ENCODE results near the gene BIRC7.

BIRC7 gene

DNA sequence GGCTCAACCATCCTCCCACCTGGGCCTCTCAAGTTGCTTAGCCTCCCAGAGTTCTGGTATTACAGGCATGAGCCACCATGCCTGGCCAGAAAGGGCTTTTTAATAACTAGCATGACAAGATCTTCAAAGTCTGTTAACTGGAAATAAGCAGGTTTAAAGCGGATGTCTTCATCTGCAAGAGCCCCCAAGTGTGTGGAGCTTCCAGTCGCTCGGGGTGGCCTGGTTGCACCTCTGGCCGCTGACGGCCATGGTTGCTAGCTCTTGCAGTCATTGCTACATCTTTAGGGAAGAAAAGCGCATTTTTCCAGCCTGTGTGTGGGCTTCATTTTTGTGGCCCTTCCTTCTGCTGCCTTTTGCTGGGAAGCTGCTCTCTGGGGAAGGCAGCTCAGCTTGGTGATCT is 44.7 kb downstream of the BIRC7 start:
- in situ Hi-C loops (cut with MboI; ENCODE audit: low sequenced_read_pairs): no loop called here

DNA sequence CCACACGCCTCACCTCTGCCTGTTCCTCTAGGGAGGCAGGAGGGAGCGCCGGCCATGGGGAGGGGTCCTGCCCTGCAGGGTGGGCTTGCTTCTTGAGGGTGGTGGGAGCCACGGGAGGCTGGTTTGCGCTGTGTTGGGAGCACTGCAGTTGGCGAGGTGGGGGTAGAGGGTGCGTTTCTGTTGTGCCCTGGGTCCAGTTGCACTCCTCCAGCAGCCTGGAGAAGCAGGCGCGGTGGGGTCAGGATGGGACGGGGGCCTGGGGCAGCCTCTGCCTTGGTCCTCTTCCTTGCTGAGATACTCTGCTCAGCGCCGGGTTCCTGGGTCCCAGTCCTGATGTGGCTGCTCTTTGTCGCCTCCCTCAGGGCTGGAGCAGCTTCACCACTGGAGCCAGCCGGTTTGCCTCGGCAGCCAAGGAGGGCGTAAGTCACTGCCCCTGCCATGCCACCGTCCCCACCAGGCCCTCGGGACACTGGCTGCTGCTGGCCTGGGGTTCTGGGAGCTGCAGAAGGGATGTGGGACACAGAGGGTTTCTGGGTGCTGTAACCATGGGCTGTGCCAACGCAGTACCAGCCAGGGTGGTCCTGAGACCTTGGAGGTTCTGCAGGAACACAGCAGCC is 45.3 kb downstream of the BIRC7 start:
- in situ Hi-C loops (cut with MboI; ENCODE audit: low sequenced_read_pairs): no loop called here

GRCh38 chr20:63281742-63282665 is 46.3 kb downstream of the BIRC7 start:
- in situ Hi-C loops (cut with MboI; ENCODE audit: low sequenced_read_pairs): no loop called here

GRCh38 chr20:63282946-63283345 is 47.2 kb downstream of the BIRC7 start:
- in situ Hi-C loops (cut with MboI; ENCODE audit: low sequenced_read_pairs): no loop called here

- in situ Hi-C loops (cut with MboI; ENCODE audit: low sequenced_read_pairs): no loop called here
Measured at GRCh38 chr20:63283397-63284082, 47.8 kb downstream of the BIRC7 start.

DNA sequence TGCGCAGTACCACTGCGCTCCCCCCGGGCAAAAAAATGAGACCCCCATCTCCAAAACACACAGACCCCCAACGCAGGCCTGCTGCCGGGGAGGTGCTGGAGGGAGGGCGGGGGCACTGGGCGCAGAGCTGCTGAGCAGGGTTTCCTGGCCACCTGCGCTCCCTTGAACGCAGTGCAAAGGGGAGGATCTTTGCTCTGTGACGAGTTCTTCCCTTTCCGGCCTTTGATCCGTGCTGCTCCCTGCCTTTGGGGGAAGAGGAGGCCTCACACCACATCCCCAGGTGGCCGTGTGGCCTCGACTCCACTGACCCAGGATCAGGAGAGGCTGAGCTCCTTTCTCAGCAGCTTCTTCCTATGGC is 48.4 kb downstream of the BIRC7 start:
- in situ Hi-C loops (cut with MboI; ENCODE audit: low sequenced_read_pairs): no loop called here

DNA sequence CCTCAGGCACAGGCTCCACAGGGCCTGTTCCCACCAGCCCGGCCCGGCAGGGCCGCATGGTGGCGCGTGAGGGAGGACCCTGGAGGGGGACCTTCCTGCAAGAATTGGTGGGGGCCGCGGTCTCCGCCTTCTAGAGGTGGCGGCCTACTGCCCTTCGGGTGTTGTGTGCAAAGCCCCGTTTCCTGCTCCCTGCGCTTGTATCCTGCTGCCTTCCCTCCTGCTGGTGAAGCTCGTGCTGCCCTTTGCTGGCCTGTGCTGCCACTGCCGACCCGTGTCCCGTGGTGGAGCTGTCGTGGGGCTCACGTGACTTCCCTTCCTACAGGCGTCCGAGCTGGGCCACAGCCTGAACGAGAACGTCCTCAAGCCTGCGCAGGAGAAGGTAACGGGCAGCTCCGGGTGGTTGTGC is 48.8 kb downstream of the BIRC7 start:
- in situ Hi-C loops (cut with MboI; ENCODE audit: low sequenced_read_pairs): no loop called here

GRCh38 chr20:63284981-63285524 is 49.3 kb downstream of the BIRC7 start:
- in situ Hi-C loops (cut with MboI; ENCODE audit: low sequenced_read_pairs): no loop called here

- in situ Hi-C loops (cut with MboI; ENCODE audit: low sequenced_read_pairs): no loop called here
Measured at GRCh38 chr20:63285636-63286615, 50.2 kb downstream of the BIRC7 start.

DNA sequence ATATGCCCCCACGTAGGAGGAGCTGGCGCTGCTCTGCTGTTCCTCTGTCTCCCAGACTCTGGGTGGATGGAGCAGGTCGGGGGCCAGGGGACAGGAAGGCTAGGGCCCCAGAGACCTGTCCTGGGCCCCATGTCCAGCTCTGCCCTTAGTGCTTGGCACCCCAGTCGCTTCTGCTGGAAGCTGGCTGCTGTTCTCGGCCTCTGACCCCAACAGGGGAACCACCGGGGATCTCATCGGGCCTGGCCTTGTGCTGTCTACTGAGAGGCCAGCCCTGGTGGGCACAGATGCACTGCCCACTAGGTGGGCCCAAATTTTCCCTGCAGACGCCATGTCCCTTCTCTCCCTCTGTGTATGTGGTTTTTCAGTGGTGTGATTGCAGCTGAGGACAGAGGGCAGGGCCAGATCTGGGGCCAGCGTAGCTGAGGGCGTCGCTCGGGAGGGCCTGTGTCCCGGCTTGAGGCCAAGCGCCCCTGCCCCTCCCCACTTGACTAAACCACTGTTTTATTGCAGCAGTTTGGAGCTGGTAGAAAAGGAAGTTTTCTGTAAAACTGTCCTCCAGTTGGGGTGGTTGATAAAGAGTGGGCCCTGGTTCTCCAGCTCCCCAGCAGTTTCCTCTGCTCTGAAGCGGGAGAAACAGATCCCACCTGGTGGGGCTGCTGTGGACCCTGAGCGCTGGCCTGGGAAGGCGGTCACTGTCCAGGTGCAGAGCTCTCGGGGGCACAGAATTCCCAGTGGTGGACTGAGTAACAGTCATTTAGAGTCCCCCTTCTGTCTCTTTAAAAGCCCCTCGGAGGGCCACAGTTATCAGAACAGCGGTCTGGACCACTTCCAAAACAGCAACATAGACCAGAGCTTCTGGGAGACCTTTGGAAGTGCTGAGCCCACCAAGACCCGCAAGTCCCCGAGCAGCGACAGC is 51.3 kb downstream of the BIRC7 start:
- in situ Hi-C loops (cut with MboI; ENCODE audit: low sequenced_read_pairs): no loop called here

DNA sequence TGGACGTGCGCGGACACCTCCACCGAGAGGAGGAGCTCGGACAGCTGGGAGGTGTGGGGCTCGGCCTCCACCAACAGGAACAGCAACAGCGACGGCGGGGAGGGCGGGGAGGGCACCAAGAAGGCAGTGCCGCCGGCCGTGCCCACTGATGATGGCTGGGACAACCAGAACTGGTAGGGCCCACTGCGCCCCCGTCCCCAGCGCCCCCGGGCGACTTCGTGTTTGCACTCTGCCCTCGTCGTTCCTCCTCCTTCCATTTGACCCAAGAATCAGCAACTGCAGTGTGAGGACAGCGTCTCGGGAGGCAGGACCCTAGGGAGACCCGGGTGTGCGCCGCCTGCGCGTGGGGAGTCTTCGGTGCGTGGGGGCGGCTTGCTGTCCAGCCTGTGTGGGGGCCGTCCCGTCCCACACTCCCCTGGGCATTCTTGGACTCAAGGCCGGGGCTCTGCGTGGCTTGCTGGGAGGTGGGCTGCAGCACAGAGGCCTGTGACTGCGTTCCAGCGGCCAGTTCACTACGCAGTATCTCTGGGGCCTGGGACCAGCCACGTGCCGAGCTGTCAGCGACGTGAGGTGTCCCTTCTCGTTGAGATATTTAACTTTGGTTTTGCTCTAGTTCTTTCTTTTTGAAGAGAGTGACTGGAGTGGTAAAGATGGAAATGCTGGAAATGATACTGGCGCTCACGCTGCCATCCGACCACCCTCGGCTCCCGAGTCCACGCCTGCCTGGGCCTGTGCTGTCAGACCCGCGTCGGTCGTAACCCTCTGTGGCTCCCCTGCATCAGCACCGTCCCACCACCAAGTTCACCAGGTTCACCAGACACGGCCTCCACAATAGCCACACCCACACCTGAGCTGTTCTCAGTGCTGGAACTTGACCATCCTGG is 52.2 kb downstream of the BIRC7 start:
- in situ Hi-C loops (cut with MboI; ENCODE audit: low sequenced_read_pairs): no loop called here

DNA sequence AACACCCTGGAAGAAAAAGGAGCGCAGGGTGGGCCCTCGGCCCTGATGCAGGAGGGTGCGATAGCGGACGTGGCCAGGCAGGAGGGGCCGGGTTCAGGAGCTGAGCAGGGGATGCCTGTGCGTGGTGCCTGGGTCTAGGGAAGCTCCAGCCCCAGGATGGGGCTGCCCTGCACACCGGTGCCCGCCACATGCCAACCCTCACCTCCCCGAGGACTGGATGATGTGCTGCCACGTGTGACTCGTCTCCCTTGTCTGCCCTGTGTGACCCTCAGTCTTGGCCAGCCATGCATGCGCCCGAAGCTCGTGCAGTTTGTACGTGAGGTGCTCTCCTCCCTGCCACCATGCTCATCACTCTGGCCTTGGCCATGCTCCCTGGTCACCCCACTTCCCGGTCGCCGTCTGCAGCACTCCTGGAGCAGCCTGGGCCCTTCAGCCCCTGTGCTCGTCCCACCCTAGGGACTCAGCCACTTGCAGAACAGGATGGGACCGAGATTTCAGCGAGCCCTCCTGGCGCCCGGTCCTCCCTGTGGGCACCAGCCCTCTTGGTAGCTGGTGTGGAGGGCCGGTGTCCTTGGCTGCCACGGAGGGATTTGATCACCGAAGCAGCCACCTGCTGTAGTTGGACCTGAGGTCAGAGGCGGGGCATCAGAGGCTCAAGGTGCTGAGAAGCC is 53.0 kb downstream of the BIRC7 start:
- in situ Hi-C loops (cut with MboI; ENCODE audit: low sequenced_read_pairs): no loop called here

- in situ Hi-C loops (cut with MboI; ENCODE audit: low sequenced_read_pairs): no loop called here
Measured at GRCh38 chr20:63289311-63290135, 53.8 kb downstream of the BIRC7 start.
